B cell (primary cell): ENCODE measurements around the gene SPTBN1. TPM values are rescaled to one million over a fixed set of nuclear protein-coding genes. Genes with fewer than 3 reads are reported as not detected.

Experiments used
- ATAC-seq: fragments of 200-7000 bp; cut with Tn5 transposase; one replicate; pipeline ENCODE4 v1.10.0; 2021; ENCODE audit warnings: low read depth, mild to moderate bottlenecking, moderate number of reproducible peaks, moderate library complexity
- CTCF ChIA-PET: fragments of 350-600 bp; sonication (Branson Sonifier 250); formaldehyde crosslinking; loops from one replicate; lab custom pipeline; 2021; ENCODE audit warnings: antibody characterized with exemption, inconsistent platforms; lab: Charles Lee
- POLR2A ChIA-PET: fragments of 350-600 bp; sonication (Branson Sonifier 250); formaldehyde crosslinking; loops from one replicate; lab custom pipeline; 2021; ENCODE audit warnings: antibody characterized with exemption; lab: Charles Lee
- DNase-seq: peaks from one replicate; pipeline ENCODE4 v3.0.0; 2013
- H2AFZ ChIP-seq: 2 replicates; pipeline ENCODE4 v1.6.1; 2012; ENCODE audit warnings: mild to moderate bottlenecking, low read depth, low read length; ENCODE audit not compliant: insufficient read depth, poor library complexity, severe bottlenecking
- H3K27ac ChIP-seq, 2 donors: 1 replicate in 1 of 2; 2 replicates in 1 of 2; pipeline ENCODE4 v1.5.1; 2012 to 2013; ENCODE audit warnings: low read length in 2 of 2, mild to moderate bottlenecking in 2 of 2, moderate library complexity in 1 of 2
- H3K27me3 ChIP-seq, 4 experiments: fragments of 200-600 bp in 1 of 4; sonication (generic) in 1 of 4; replicated peaks in 1 of 4; 1 replicate in 2 of 4; 2 replicates in 2 of 4; pipeline versions ENCODE4 v1.6.1 to v1.7.0; 2013 to 2016; ENCODE audit warnings: low read length in 3 of 4, mild to moderate bottlenecking in 2 of 4, mixed read lengths in 1 of 4, moderate library complexity in 1 of 4; ENCODE audit not compliant: insufficient read depth in 4 of 4, control insufficient read depth in 3 of 4; ENCODE audit errors: control extremely low read depth in 1 of 4
- H3K36me3 ChIP-seq, 2 experiments: replicated peaks in 1 of 2; 1 replicate in 1 of 2; 2 replicates in 1 of 2; pipeline versions ENCODE4 v1.6.1 to v1.7.1; 2013; ENCODE audit warnings: low read length in 1 of 2; ENCODE audit not compliant: insufficient read depth in 2 of 2, control insufficient read depth in 1 of 2; ENCODE audit errors: control extremely low read depth in 1 of 2, extremely low read depth in 1 of 2
- H3K4me1 ChIP-seq, 2 donors: fragments of 200-600 bp in 1 of 2; sonication (generic) in 1 of 2; 1 replicate in 1 of 2; 2 replicates in 1 of 2; pipeline versions ENCODE4 v1.5.1 to v1.6.1; 2013 to 2017; ENCODE audit warnings: low read length in 2 of 2; ENCODE audit not compliant: control insufficient read depth in 2 of 2, insufficient read depth in 2 of 2
- H3K4me2 ChIP-seq: replicated peaks from 2 replicates; pipeline ENCODE3; 2012; ENCODE audit warnings: mild to moderate bottlenecking, low read depth, low read length; ENCODE audit not compliant: poor library complexity, severe bottlenecking
- H3K4me3 ChIP-seq, 5 experiments: fragments of 200-600 bp in 1 of 5; sonication (generic) in 1 of 5; 1 replicate in 3 of 5; 2 replicates in 2 of 5; pipeline versions ENCODE4 v1.5.1 to v1.7.0; 2011 to 2016; ENCODE audit warnings: low read length in 4 of 5, mild to moderate bottlenecking in 4 of 5, low read depth in 2 of 5, control low read depth in 1 of 5, moderate library complexity in 1 of 5; ENCODE audit not compliant: insufficient read depth in 1 of 5; ENCODE audit errors: control extremely low read depth in 1 of 5, extremely low read depth in 1 of 5
- H3K79me2 ChIP-seq: fragments of 200-600 bp; sonication (generic); one replicate; pipeline ENCODE4 v1.6.0; 2016; ENCODE audit warnings: low read length; ENCODE audit not compliant: control insufficient read depth, insufficient read depth
- H3K9ac ChIP-seq: fragments of 200-600 bp; sonication (generic); 2 replicates; pipeline ENCODE4 v1.6.1; 2017; ENCODE audit warnings: mild to moderate bottlenecking, low read length, moderate library complexity
- H3K9me3 ChIP-seq, 3 donors: one replicate each; pipeline versions ENCODE4 v1.6.1 to v1.7.1; 2013; ENCODE audit warnings: low read length in 2 of 3; ENCODE audit not compliant: control insufficient read depth in 2 of 3, insufficient read depth in 1 of 3; ENCODE audit errors: control extremely low read depth in 1 of 3
- H4K20me1 ChIP-seq: 2 replicates; pipeline ENCODE4 v1.6.0; 2012; ENCODE audit warnings: mild to moderate bottlenecking, low read length; ENCODE audit not compliant: insufficient read depth, control insufficient read depth, poor library complexity, severe bottlenecking
- H3K27ac Mint-ChIP-seq: one replicate; pipeline ENCODE4 v1.8.0; 2021; ENCODE audit warnings: mixed read lengths
- H3K27me3 Mint-ChIP-seq: one replicate; pipeline ENCODE4 v1.8.0; 2021; ENCODE audit warnings: mixed read lengths
- H3K4me1 Mint-ChIP-seq: one replicate; pipeline ENCODE4 v1.8.0; 2021; ENCODE audit warnings: mixed read lengths
- H3K4me3 Mint-ChIP-seq: one replicate; pipeline ENCODE4 v1.8.0; 2021; ENCODE audit warnings: mixed read lengths
- H3K9me3 Mint-ChIP-seq: one replicate; pipeline ENCODE4 v1.8.0; 2022; ENCODE audit warnings: mixed read lengths; ENCODE audit not compliant: insufficient read depth
- CTCF ChIP-seq: fragments of 200-600 bp; IDR thresholded peaks from one replicate; pipeline ENCODE4 v1.8.0; 2022; ENCODE audit warnings: antibody characterized with exemption, mild to moderate bottlenecking
- EZH2 ChIP-seq: IDR thresholded peaks from 2 replicates; pipeline ENCODE4 v1.6.1; 2012; ENCODE audit warnings: borderline replicate concordance, low read depth, mild to moderate bottlenecking, moderate library complexity, low read length; ENCODE audit not compliant: insufficient read depth, poor library complexity, severe bottlenecking
- WGBS: methylation state at CpG from one replicate; pipeline ENCODE4 v1.1.5; 2013; ENCODE audit warnings: missing lambda C conversion rate; ENCODE audit not compliant: insufficient coverage; 5-methylcytosine and 5-hydroxymethylcytosine counted together
- intact Hi-C: fragments of 100-400 bp; cut with micrococcal nuclease; formaldehyde crosslinking; loops from one replicate; pipeline ENCODE4 v1.10.0; 2022
- polyA plus RNA-seq: library from polyadenylated mRNA; depleted of rRNA; stranded (reverse); fragments of >200 nt; gene quantifications from 2 replicates; pipeline ENCODE4 v1.2.3, GENCODE V29; 2012
- total RNA-seq, 2 donors: library from RNA; stranded (reverse); fragments of 120-200 nt in 1 of 2; gene quantifications; 1 replicate in 1 of 2; 2 replicates in 1 of 2; pipeline versions ENCODE4 v1.2.3 to v1.2.4, GENCODE V29; 2013 to 2022

SPTBN1 gene
- total and polyA plus RNA-seq, 2 donors (not counting 1 experiment from before 2014, with no cell fraction given), result 43.7 to 144 TPM

GRCh38 chr2:54408288-54408687, 47.8 kb upstream of the SPTBN1 start:
- Histone ChIP-seq H3K36me3 (no peaks in the 10 kb centered on the region), H3K9me3 (peaks cover 0 to 4% (median 2%) of the 10 kb centered on the region in 3 donors), H4K20me1 (no peaks in the 10 kb centered on the region), H2AFZ (no peak overlapping the region), H3K27me3 (peaks cover 0 to 37% (median 25%) of the 10 kb centered on the region in 4 experiments), H3K4me1 (peaks cover 0 to 5% of the 10 kb centered on the region in 2 donors), H3K4me2 (no peak overlapping the region), H3K4me3 (no peak overlapping the region), H3K9ac (no peak overlapping the region), H3K27ac (no peak overlapping the region), H3K79me2 (no peaks in the 10 kb centered on the region)
- no peaks in the 10 kb centered on the region for H3K9me3 Mint-ChIP-seq
- no peak overlapping the region for H3K27ac Mint-ChIP-seq
- POLR2A ChIA-PET, result no interaction called here
- H3K4me1 Mint-ChIP-seq, result peaks cover 6% of the 10 kb centered on the region
- WGBS, result no CpG with 5 or more reads among the region's 3 CpGs
- no peak overlapping the region for H3K4me3 Mint-ChIP-seq
- CTCF ChIA-PET, result no interaction called here
- intact Hi-C loops, result no loop called here
- ATAC-seq, result no peak
- H3K27me3 Mint-ChIP-seq, result peaks cover 55% of the 10 kb centered on the region
- TF ChIP-seq EZH2 (no peak), CTCF (no peak)
- no peak for DNase-seq

GRCh38 chr2:54409752-54410151, 46.4 kb upstream of the SPTBN1 start:
- intact Hi-C loops, result no loop called here
- Histone ChIP-seq H4K20me1 (no peaks in the 10 kb centered on the region), H3K4me2 (no peak overlapping the region), H3K36me3 (no peaks in the 10 kb centered on the region), H2AFZ (no peak overlapping the region), H3K9ac (no peak overlapping the region), H3K79me2 (no peaks in the 10 kb centered on the region), H3K4me3 (no peak overlapping the region), H3K4me1 (no peaks in the 10 kb centered on the region), H3K27me3 (peaks cover 0 to 34% (median 26%) of the 10 kb centered on the region in 4 experiments), H3K9me3 (peaks cover 0 to 2% (median 0%) of the 10 kb centered on the region in 3 donors), H3K27ac (no peak overlapping the region)
- DNase-seq (no peak), ATAC-seq (no peak)
- Mint-ChIP-seq H3K4me3 (no peak overlapping the region), H3K27me3 (peaks cover 55% of the 10 kb centered on the region), H3K4me1 (no peaks in the 10 kb centered on the region), H3K27ac (no peak overlapping the region), H3K9me3 (no peaks in the 10 kb centered on the region)
- CTCF ChIA-PET, result no interaction called here
- WGBS, result 78% methylated on average over 4 of the region's 5 CpGs
- TF ChIP-seq CTCF (no peak), EZH2 (no peak)
- POLR2A ChIA-PET, result no interaction called here
